ENCODE results near the gene PRR33. TPM values are rescaled to one million over a fixed set of nuclear protein-coding genes. Genes with fewer than 3 reads are reported as not detected.

Gene PRR33
- total RNA-seq, 2 donors from 2014 or later = not detected

DNA sequence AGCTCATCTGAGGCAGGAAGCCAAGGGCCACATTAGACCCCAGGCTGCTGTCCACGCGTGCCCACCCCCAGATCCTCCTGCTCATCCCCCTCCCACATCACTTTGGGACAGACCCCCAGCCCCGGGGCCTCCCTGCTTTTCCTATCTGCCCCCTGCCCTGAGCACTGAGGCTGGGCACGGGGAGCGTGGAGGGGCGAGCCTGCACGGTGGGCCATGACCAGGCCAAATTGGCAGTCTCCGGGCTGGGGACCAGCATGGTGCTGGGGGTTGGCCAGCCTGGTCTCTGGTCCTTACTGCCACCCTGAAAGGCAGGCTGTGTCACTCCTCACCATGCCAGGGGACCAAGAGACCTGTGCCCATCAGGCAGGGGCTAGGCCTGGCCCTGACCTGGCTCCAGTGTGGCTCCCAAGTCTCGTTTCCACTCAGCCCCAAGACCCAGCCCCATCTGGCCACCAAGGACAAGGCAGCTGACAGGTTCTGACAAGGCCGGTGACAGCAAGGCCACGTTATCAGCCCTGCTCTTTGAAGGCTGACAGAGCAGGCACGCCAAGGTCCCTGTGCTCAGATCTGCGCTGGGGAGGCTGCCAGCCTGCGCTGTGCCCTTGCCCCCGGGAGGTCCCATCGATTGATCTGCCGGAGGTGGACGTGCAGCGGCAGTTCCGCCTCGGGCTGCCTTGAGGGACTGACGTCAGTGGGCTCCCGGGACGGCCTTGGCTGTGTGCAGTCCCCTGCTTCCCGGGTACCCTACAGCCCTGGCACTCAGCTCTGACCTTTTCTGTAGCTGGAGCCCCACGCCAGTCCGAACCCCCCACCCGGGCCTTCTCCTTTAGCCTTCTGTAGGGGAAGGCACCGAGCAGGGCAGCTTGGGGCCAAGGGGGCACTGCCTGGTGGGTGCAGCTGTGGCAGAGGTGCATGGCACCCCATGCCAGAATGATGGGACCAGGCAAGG is 49.3 kb downstream of the PRR33 start:
- Mint-ChIP-seq H3K4me3 (no peak overlapping the region), H3K9me3 (no peaks in the 10 kb centered on the region), H3K36me3 (ENCODE audit: insufficient read depth in 2 of 2) (no peaks in the 10 kb centered on the region), H3K27me3 (ENCODE audit: low read depth) (peaks cover 8% of the 10 kb centered on the region), H3K4me1 (ENCODE audit: low read depth) (peaks cover 44% of the 10 kb centered on the region), H3K27ac (no peak overlapping the region)
- DNase-seq (no peak), ATAC-seq (replicated peaks in 1 of 2) (no peak)

DNA sequence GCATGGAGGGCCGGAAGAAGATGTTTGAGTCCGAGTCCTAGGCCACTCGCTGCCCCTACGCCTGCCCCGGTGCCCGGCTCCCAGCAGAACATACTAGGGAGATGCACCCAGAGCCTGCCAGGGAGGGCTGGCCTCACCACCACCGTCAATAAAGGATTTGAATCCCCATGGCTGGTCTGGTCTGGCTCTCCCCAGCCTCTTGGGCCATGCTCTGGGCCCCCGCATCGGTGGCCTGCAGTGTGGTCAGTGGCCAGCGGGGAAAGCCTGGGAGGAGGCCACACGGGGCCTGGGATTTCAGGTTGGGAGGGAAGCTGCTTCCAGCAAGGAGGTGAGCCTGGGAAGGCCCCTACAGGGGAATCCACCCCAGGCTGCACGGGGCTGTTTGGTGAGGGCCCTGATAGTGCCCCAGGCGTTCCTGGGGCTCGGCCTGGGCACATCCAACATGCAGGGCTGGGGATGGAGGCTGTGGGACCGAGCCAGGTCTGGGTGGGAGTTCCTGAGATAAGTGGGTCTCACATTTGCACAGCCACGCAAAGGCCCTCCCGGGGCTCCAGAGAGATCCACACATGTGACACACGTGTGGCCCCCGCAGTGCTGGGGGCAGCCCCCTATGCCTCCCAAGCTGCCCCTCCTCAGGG is 50.1 kb downstream of the PRR33 start:
- no peak overlapping the region for H3K4me3 Mint-ChIP-seq
- peaks cover 40% of the 10 kb centered on the region for H3K4me1 Mint-ChIP-seq (ENCODE audit: low read depth)
- no peaks in the 10 kb centered on the region for H3K9me3 Mint-ChIP-seq
- ATAC-seq (replicated peaks in 1 of 2) (no peak), DNase-seq (no peak)
- no peak overlapping the region for H3K27ac Mint-ChIP-seq
- H3K36me3 Mint-ChIP-seq (ENCODE audit: insufficient read depth in 2 of 2) = no peaks in the 10 kb centered on the region
- H3K27me3 Mint-ChIP-seq (ENCODE audit: low read depth) = peaks cover 8% of the 10 kb centered on the region

DNA sequence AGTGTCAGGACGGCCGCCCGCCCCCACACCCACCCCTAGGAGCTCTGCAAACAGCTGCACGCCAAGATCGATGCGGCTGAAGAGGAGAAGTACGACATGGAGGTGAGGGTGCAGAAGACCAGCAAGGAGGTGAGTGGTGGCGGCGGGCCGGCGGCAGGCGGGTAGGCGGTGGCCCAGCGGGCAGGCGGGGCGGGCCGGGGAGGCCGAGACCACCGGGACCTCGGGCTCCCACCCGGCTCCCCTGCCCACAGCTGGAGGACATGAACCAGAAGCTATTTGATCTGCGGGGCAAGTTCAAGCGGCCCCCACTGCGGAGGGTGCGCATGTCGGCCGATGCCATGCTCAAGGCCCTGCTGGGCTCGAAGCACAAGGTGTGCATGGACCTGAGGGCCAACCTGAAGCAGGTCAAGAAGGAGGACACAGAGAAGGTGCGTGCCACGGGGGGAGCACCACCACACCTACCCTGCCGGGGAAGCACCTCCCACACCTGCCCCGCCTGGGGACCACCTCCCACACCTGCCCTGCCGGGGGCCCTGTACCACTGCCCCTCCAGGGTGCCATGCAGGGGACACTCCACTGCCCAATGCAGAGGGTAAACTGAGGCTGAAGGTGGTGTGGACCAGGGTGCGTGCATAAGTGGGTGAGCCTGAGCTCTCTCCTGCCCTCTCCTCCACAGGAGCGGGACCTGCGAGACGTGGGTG is 50.8 kb downstream of the PRR33 start:
- H3K4me1 Mint-ChIP-seq (ENCODE audit: low read depth) = peaks cover 33% of the 10 kb centered on the region
- no peak overlapping the region for H3K27ac Mint-ChIP-seq
- ATAC-seq (replicated peaks in 1 of 2) = no peak
- H3K36me3 Mint-ChIP-seq (ENCODE audit: insufficient read depth in 2 of 2) = no peaks in the 10 kb centered on the region
- DNase-seq = no peak
- no peaks in the 10 kb centered on the region for H3K9me3 Mint-ChIP-seq
- H3K4me3 Mint-ChIP-seq = no peak overlapping the region
- peaks cover 8% of the 10 kb centered on the region for H3K27me3 Mint-ChIP-seq (ENCODE audit: low read depth)

DNA sequence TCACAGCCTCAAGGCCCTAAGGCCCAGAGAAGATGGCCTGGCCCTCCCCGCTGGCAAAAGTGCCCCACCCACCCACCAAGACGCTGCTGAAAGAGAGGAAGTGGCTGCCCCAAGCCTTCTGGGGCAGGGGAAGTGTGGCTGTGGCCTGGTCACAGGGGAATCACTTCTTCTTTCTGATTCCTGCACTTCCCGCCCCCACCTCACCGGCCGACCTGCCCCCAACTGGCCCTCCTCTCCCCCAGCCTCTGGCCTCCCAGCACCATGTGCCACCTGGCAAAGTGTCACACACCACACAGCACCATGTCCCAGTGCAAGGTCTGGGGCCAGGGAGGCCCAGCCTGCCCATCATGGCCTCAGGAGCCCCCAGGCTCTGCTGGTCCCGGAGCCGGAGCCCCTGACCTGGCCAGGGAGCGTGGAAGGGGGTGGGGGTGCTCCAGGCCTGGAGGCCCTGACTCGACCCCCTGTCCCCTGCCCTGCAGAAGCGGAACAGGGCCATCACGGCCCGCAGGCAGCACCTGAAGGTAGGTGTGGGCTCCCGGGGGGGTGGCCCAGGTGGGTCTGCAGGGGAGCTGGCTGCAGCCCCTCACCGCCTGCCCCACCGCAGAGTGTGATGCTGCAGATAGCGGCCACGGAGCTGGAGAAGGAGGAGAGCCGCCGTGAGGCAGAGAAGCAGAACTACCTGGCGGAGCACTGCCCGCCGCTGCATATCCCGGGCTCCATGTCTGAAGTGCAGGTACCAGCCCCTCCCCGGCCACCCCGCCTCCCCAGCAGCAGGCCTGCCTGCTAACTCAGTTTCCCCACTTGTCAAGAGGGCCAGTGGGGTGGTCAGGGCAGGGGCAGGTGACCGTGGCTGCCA is 51.5 kb downstream of the PRR33 start:
- DNase-seq (no peak), ATAC-seq (replicated peaks in 1 of 2) (no peak)
- Mint-ChIP-seq H3K4me3 (no peak overlapping the region), H3K4me1 (ENCODE audit: low read depth) (peaks cover 25% of the 10 kb centered on the region), H3K27ac (no peak overlapping the region), H3K36me3 (ENCODE audit: insufficient read depth in 2 of 2) (no peaks in the 10 kb centered on the region), H3K27me3 (ENCODE audit: low read depth) (peaks cover 6% of the 10 kb centered on the region), H3K9me3 (no peaks in the 10 kb centered on the region)

DNA sequence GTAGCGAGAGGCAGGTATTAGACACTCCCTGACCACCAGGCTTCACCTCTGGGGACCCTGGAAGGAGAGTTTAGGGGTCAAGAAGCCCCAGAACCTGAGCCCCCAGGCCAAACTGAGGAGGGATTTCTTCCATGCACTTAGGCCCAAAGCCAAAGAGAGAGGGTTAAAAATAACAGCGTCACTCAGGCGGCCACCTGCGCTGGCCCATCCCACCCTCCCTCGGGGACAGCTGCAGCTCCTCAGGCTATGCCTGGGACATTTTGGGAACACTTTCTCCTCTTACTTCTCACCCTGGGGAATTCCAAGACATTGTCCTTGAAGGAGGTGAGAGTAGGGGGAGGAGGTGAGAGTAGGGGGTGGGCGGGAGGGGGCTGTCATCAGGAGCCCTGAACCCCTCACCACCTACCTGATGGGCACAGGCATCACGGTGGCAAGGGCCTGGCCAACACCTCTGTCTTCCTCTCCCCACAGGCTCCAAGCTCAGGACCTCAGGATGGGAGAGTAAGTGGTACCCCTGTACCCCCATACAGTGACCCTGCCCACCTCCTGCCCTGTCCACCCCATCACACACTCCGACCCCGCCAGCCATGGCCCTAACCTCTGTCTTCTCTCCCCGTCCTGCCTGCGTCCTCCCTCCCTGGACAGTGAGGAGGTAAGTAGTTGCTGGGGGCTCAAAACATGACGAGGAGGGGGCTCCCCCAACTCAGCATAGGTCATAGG is 52.3 kb downstream of the PRR33 start:
- H3K36me3 Mint-ChIP-seq (ENCODE audit: insufficient read depth in 2 of 2) = no peaks in the 10 kb centered on the region
- no peak overlapping the region for H3K27ac Mint-ChIP-seq
- H3K4me3 Mint-ChIP-seq = no peak overlapping the region
- DNase-seq (no peak), ATAC-seq (replicated peaks in 1 of 2) (no peak)
- H3K27me3 Mint-ChIP-seq (ENCODE audit: low read depth) = no peaks in the 10 kb centered on the region
- H3K4me1 Mint-ChIP-seq (ENCODE audit: low read depth) = peaks cover 17% of the 10 kb centered on the region
- no peaks in the 10 kb centered on the region for H3K9me3 Mint-ChIP-seq

DNA sequence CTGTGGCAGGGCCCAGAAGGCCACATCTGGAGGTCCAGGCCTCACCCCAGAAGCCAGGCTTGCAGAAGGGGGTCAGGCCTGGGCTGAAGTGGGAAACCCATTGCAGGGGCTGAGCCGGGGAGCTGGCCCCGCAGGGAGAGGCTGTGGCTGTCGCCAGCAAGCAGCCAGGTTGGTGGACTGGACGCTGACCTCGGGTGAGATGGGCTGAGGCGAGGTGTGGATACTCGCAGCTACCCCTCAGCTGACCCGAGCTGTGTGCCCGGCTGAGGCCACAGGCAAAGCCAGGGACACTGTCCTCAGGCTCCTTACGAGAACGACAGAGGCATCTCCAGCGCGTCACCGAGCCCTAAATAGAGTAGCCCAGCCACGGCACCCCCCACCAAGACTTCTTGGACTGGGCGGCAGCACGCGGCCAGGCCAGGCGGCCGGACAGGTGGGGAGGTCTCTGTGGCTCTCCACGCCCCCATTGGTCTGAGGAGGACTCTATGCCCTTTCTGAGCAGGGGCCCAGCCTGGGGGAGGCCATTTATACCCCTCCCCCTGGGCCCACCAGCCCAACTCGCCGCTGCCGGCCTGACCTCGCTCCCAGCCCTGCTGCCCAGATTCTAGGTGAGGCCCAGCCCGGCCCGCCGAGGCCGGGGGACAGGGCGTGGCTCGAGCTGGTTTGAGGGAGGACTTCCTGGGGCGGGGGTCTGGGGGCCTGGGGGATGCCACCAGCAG is 53.1 kb downstream of the PRR33 start, which contains the start of gene TNNI2:
TNNI2 (plus strand) TSS at position 556 of the 719 bp plus-strand sequence. CDS start 716 bp downstream, outside the sequence.
- peaks cover 9% of the 10 kb centered on the region for H3K4me1 Mint-ChIP-seq (ENCODE audit: low read depth)
- no peak within 1 kb of the TSS for H3K27ac Mint-ChIP-seq
- no peaks in the 10 kb centered on the region for H3K27me3 Mint-ChIP-seq (ENCODE audit: low read depth)
- no peak for DNase-seq
- H3K36me3 Mint-ChIP-seq (ENCODE audit: insufficient read depth in 2 of 2) = no peaks in the 10 kb centered on the region
- H3K9me3 Mint-ChIP-seq = no peaks in the 10 kb centered on the region
- ATAC-seq (replicated peaks in 1 of 2) = no peak
- no peak within 1 kb of the TSS for H3K4me3 Mint-ChIP-seq

Other genes with a start within 250 kb of the PRR33 start
- gene KRTAP5-6, start 194.7 kb downstream of the PRR33 start, total RNA-seq = not detected
- gene IFITM10, start 141.3 kb downstream of the PRR33 start, total RNA-seq = 1 to 10 TPM in 1 of 2 donors, under 1 TPM in 1; 0.91 to 1.5 TPM
- 10 to 100 TPM; 56.2 to 66.9 TPM for gene CTSD, start 128.0 kb downstream of the PRR33 start, total RNA-seq
- gene SYT8, start 56.9 kb downstream of the PRR33 start, total RNA-seq = not detected
- gene TNNI2, start 52.9 kb downstream of the PRR33 start, total RNA-seq = 1 to 10 TPM; 1.2 TPM
- gene LSP1, start 38.8 kb downstream of the PRR33 start, total RNA-seq = 100 to 1,000 TPM; 301 to 312 TPM
- gene TNNT3, start 27.8 kb upstream of the PRR33 start, total RNA-seq = 10 to 100 TPM in 1 of 2 donors, 1 to 10 TPM in 1; 5.6 to 15.5 TPM
- 10 to 100 TPM; 59.4 to 60.3 TPM for gene MRPL23, start 55.4 kb upstream of the PRR33 start, total RNA-seq
- gene H19, start 105.9 kb upstream of the PRR33 start, total RNA-seq = not detected
- 10 to 100 TPM in 1 of 2 donors, 1 to 10 TPM in 1; 2.0 to 40.4 TPM for gene IGF2, start 247.5 kb upstream of the PRR33 start, total RNA-seq